H1 (cell line): ENCODE measurements around the gene LRBA. TPM values are rescaled to one million over a fixed set of nuclear protein-coding genes. Genes with fewer than 3 reads are reported as not detected.

Source experiments
- CTCF ChIA-PET: fragments of 300-600 bp; sonication (Branson Sonifier 250); formaldehyde crosslinking; loops from one replicate; lab custom pipeline; 2021; ENCODE audit not compliant: partially characterized antibody; lab: Charles Lee
- POLR2A ChIA-PET: fragments of 300-600 bp; sonication (Branson Sonifier 250); formaldehyde crosslinking; loops from one replicate; lab custom pipeline; 2021; ENCODE audit warnings: inconsistent platforms; ENCODE audit not compliant: partially characterized antibody; lab: Charles Lee
- DNase-seq, 2 experiments: peaks; one replicate each; pipeline versions ENCODE4 v3.0.0 to v3.0.0-alpha.2; 2010 to 2022; ENCODE audit warnings: low spot score in 2 of 2, low read depth in 1 of 2, mixed read lengths in 1 of 2
- FAIRE-seq: peaks from 2 replicates; lab custom pipeline; 2011; peaks lifted over from hg19 to GRCh38; lab: Jason Lieb, UNC
- H2AFZ ChIP-seq: 2 replicates; pipeline ENCODE4 v1.8.1; 2012; ENCODE audit warnings: low read length, inconsistent platforms
- H2AK5ac ChIP-seq: 2 replicates; pipeline ENCODE4 v1.6.1; 2013; ENCODE audit warnings: low read depth, low read length
- H2BK120ac ChIP-seq: replicated peaks from 2 replicates; pipeline ENCODE3; 2013; ENCODE audit warnings: low read depth, low read length, inconsistent platforms
- H2BK12ac ChIP-seq: 2 replicates; pipeline ENCODE4 v1.6.1; 2013; ENCODE audit warnings: low read depth, low read length
- H2BK15ac ChIP-seq: 2 replicates; pipeline ENCODE4 v1.6.1; 2013; ENCODE audit warnings: low read length
- H2BK20ac ChIP-seq: 2 replicates; pipeline ENCODE4 v1.6.1; 2013; ENCODE audit warnings: low read length
- H2BK5ac ChIP-seq: 2 replicates; pipeline ENCODE4 v1.6.1; 2013; ENCODE audit warnings: low read depth, low read length
- H3K14ac ChIP-seq: 2 replicates; pipeline ENCODE4 v1.6.1; 2013; ENCODE audit warnings: inconsistent platforms; ENCODE audit not compliant: insufficient read length
- H3K18ac ChIP-seq: 2 replicates; pipeline ENCODE4 v1.6.1; 2013; ENCODE audit warnings: low read length; ENCODE audit errors: extremely low read depth
- H3K23ac ChIP-seq: 2 replicates; pipeline ENCODE4 v1.6.1; 2013; ENCODE audit warnings: inconsistent platforms; ENCODE audit not compliant: insufficient read length
- H3K23me2 ChIP-seq: 2 replicates; pipeline ENCODE4 v1.6.1; 2013; ENCODE audit warnings: low read depth, low read length
- H3K27ac ChIP-seq: 2 replicates; pipeline ENCODE4 v1.6.1; 2011; ENCODE audit warnings: low read depth, low read length, inconsistent platforms
- H3K27me3 ChIP-seq, 4 experiments: replicated peaks in 1 of 4; 1 replicate in 1 of 4; 2 replicates in 3 of 4; pipeline versions ENCODE4 v1.6.1 to v1.8.1; 2011 to 2013; ENCODE audit warnings: low read length in 3 of 4, mild to moderate bottlenecking in 3 of 4, inconsistent platforms in 2 of 4, mixed read lengths in 2 of 4, moderate library complexity in 1 of 4; ENCODE audit not compliant: control insufficient read depth in 3 of 4, insufficient read depth in 3 of 4; ENCODE audit errors: extremely low read depth in 1 of 4
- H3K36me3 ChIP-seq, 4 experiments: 2 replicates each; pipeline versions ENCODE4 v1.6.1 to v1.8.1; 2011 to 2013; ENCODE audit warnings: mild to moderate bottlenecking in 4 of 4, low read length in 3 of 4, moderate library complexity in 2 of 4, control low read depth in 1 of 4, inconsistent platforms in 1 of 4; ENCODE audit not compliant: insufficient read depth in 4 of 4, control insufficient read depth in 2 of 4
- H3K4ac ChIP-seq: replicated peaks from 2 replicates; pipeline ENCODE3; 2013; ENCODE audit warnings: low read length, low read depth, mixed read lengths, inconsistent platforms; ENCODE audit not compliant: insufficient read length
- H3K4me1 ChIP-seq, 4 experiments: replicated peaks in 1 of 4; 1 replicate in 1 of 4; 2 replicates in 3 of 4; pipeline versions ENCODE4 v1.6.1 to v1.8.1; 2011 to 2013; ENCODE audit warnings: low read length in 3 of 4, inconsistent platforms in 2 of 4, mixed read lengths in 1 of 4; ENCODE audit not compliant: insufficient read depth in 4 of 4, control insufficient read depth in 3 of 4
- H3K4me2 ChIP-seq, 2 experiments: 2 replicates each; pipeline versions ENCODE4 v1.6.1 to v1.8.1; 2011 to 2013; ENCODE audit warnings: low read depth in 2 of 2, low read length in 2 of 2, control low read depth in 1 of 2, inconsistent platforms in 1 of 2, mild to moderate bottlenecking in 1 of 2; ENCODE audit not compliant: insufficient read depth in 1 of 2
- H3K4me3 ChIP-seq, 4 experiments: fragments of 200-600, 300-600 bp in 1 of 4; sonication (generic), shearing (Covaris generic), sonication (Bioruptor Twin) in 1 of 4; 2 replicates each; pipeline versions ENCODE4 v1.5.1 to v1.8.1; 2011 to 2016; ENCODE audit warnings: low read length in 4 of 4, low read depth in 3 of 4, control low read depth in 2 of 4, inconsistent platforms in 2 of 4, mild to moderate bottlenecking in 2 of 4, mixed read lengths in 1 of 4, moderate library complexity in 1 of 4; ENCODE audit not compliant: insufficient read depth in 2 of 4; ENCODE audit errors: extremely low read depth in 1 of 4
- H3K56ac ChIP-seq: replicated peaks from 2 replicates; pipeline ENCODE3; 2013; ENCODE audit warnings: low read depth, mild to moderate bottlenecking, mixed read lengths, low read length, inconsistent platforms; ENCODE audit not compliant: insufficient read length
- H3K79me1 ChIP-seq: 2 replicates; pipeline ENCODE4 v1.6.1; 2013; ENCODE audit warnings: low read depth, low read length, control low read depth
- H3K79me2 ChIP-seq, 2 experiments: 2 replicates each; pipeline versions ENCODE4 v1.6.1 to v1.8.1; 2012 to 2013; ENCODE audit warnings: low read length in 2 of 2, mild to moderate bottlenecking in 2 of 2, inconsistent platforms in 1 of 2; ENCODE audit not compliant: insufficient read depth in 2 of 2, control insufficient read depth in 1 of 2
- H3K9ac ChIP-seq, 4 experiments: replicated peaks in 1 of 4; 1 replicate in 1 of 4; 2 replicates in 3 of 4; pipeline versions ENCODE4 v1.6.1 to v1.8.1; 2011 to 2013; ENCODE audit warnings: low read depth in 3 of 4, low read length in 3 of 4, control low read depth in 2 of 4, mild to moderate bottlenecking in 2 of 4, moderate library complexity in 2 of 4, inconsistent platforms in 1 of 4; ENCODE audit errors: extremely low read depth in 1 of 4
- H3K9me3 ChIP-seq, 2 experiments: 2 replicates each; pipeline versions ENCODE4 v1.6.1 to v1.8.1; 2012 to 2013; ENCODE audit warnings: mild to moderate bottlenecking in 2 of 2, moderate library complexity in 2 of 2, control low read depth in 1 of 2, inconsistent platforms in 1 of 2, low read depth in 1 of 2, low read length in 1 of 2, mixed read lengths in 1 of 2; ENCODE audit not compliant: insufficient read depth in 2 of 2
- H4K20me1 ChIP-seq, 2 experiments: replicated peaks in 1 of 2; 2 replicates each; pipeline versions ENCODE3 to v1.8.1; 2011 to 2013; ENCODE audit warnings: inconsistent platforms in 2 of 2, low read length in 2 of 2, mild to moderate bottlenecking in 1 of 2; ENCODE audit not compliant: insufficient read depth in 2 of 2, control insufficient read depth in 1 of 2
- H4K5ac ChIP-seq: 2 replicates; pipeline ENCODE4 v1.6.1; 2013; ENCODE audit warnings: low read length, low read depth, mixed read lengths, inconsistent platforms; ENCODE audit not compliant: insufficient read length
- H4K8ac ChIP-seq: 2 replicates; pipeline ENCODE4 v1.8.0; 2013; ENCODE audit warnings: mild to moderate bottlenecking, moderate library complexity, low read length, inconsistent platforms; ENCODE audit not compliant: insufficient read depth; ENCODE audit errors: extremely low read depth
- H4K91ac ChIP-seq: replicated peaks from 2 replicates; pipeline ENCODE3; 2013; ENCODE audit warnings: low read length, mixed read lengths, inconsistent platforms; ENCODE audit not compliant: insufficient read length
- ASH2L ChIP-seq: fragments of 200-600, 300-600 bp; sonication (generic); IDR thresholded peaks from one replicate; pipeline ENCODE4 v1.7.1; 2017; ENCODE audit warnings: low read length
- BACH1 ChIP-seq: IDR thresholded peaks from 2 replicates; pipeline ENCODE4 v1.6.1; 2012; ENCODE audit warnings: low read length, improper control_type of control experiment
- CBX5 ChIP-seq: fragments of 300-800, 300-1000 bp; sonication (generic); IDR thresholded peaks from 2 replicates; pipeline ENCODE4 v1.7.1; 2016; ENCODE audit warnings: antibody characterized with exemption, low read length, low read depth
- CEBPB ChIP-seq: IDR thresholded peaks from 2 replicates; pipeline ENCODE4 v1.6.1; 2012; ENCODE audit warnings: low read depth, low read length
- EZH2 ChIP-seq: fragments of 200-600 bp; sonication (generic); IDR thresholded peaks from 2 replicates; pipeline ENCODE4 v1.7.1; 2012; ENCODE audit warnings: low read depth, mild to moderate bottlenecking, moderate library complexity, low read length, inconsistent platforms; ENCODE audit not compliant: severe bottlenecking
- GTF2F1 ChIP-seq: IDR thresholded peaks from 2 replicates; pipeline ENCODE4 v1.6.1; 2012; ENCODE audit warnings: low read depth, low read length, improper control_type of control experiment, borderline replicate concordance
- HDAC6 ChIP-seq: IDR thresholded peaks from one replicate; pipeline ENCODE4 v1.7.1; 2012; ENCODE audit warnings: low read depth, mild to moderate bottlenecking, inconsistent platforms, low read length, moderate library complexity
- JUND ChIP-seq: IDR thresholded peaks from 2 replicates; pipeline ENCODE4 v1.6.1; 2011; ENCODE audit warnings: mild to moderate bottlenecking, improper control_type of control experiment, low read length
- KDM4A ChIP-seq: IDR thresholded peaks from one replicate; pipeline ENCODE4 v1.7.1; 2012; ENCODE audit warnings: low read depth, mild to moderate bottlenecking, moderate library complexity, low read length, inconsistent platforms; ENCODE audit not compliant: severe bottlenecking
- POLR2AphosphoS5 ChIP-seq: IDR thresholded peaks from 2 replicates; pipeline ENCODE4 v1.6.1; 2011; ENCODE audit warnings: low read depth, low read length
- RBBP5 ChIP-seq: IDR thresholded peaks from 2 replicates; pipeline ENCODE4 v1.7.1; 2012; ENCODE audit warnings: low read depth, mild to moderate bottlenecking, inconsistent platforms, low read length, moderate library complexity, borderline replicate concordance
- SP2 ChIP-seq: IDR thresholded peaks from 2 replicates; pipeline ENCODE4 v1.6.1; 2012; ENCODE audit warnings: mild to moderate bottlenecking, low read length, inconsistent platforms
- TAF7 ChIP-seq: optimal IDR thresholded peaks from 2 replicates; pipeline ENCODE3; 2011; ENCODE audit warnings: low read depth, mild to moderate bottlenecking, inconsistent platforms, low read length, moderate library complexity, borderline replicate concordance
- USF2 ChIP-seq: IDR thresholded peaks from 2 replicates; pipeline ENCODE4 v1.6.1; 2011; ENCODE audit warnings: low read length, improper control_type of control experiment
- WGBS, 2 experiments: shearing (Covaris generic) in 1 of 2; methylation state at CpG; one replicate each; pipeline versions ENCODE4 v1.1.6 to v1.1.7; 2013 to 2015; ENCODE audit warnings: low lambda C conversion rate in 2 of 2, mixed read lengths in 2 of 2, inconsistent platforms in 1 of 2, low coverage in 1 of 2, missing lambda C conversion rate in 1 of 2; ENCODE audit not compliant: insufficient replicate concordance in 2 of 2, insufficient coverage in 1 of 2, insufficient read length in 1 of 2; ENCODE audit errors: extremely low coverage in 1 of 2, missing lambda C conversion rate in 1 of 2; 5-methylcytosine and 5-hydroxymethylcytosine counted together
- polyA plus RNA-seq, 7 experiments: library from polyadenylated mRNA; depleted of rRNA in 3 of 7; stranded (reverse) in 5 of 7; unstranded in 2 of 7; fragments of >200 nt in 5 of 7; fragments of 200-250 nt in 2 of 7; gene quantifications; 1 replicate in 5 of 7; 2 replicates in 1 of 7; 4 replicates in 1 of 7; pipeline versions ENCODE4 v1.2.1 to v1.2.3, GENCODE V29; 2011 to 2013; ENCODE audit warnings: missing spikeins in 2 of 7, mixed read lengths in 2 of 7
- total RNA-seq: library from RNA; stranded (reverse); fragmentation: NEBNext Ultra II Directional; extraction: Animal tissue kit (Norgen Biotek cat#: 25700); gene quantifications from 2 replicates; pipeline ENCODE4 v1.2.1, GENCODE V29; 2021

Gene LRBA
- total and polyA plus RNA-seq, 2 of the 8 experiments (the other 6 are each of a cell fraction or from before 2014, with no cell fraction given): 54.6 to 83.2 TPM

DNA sequence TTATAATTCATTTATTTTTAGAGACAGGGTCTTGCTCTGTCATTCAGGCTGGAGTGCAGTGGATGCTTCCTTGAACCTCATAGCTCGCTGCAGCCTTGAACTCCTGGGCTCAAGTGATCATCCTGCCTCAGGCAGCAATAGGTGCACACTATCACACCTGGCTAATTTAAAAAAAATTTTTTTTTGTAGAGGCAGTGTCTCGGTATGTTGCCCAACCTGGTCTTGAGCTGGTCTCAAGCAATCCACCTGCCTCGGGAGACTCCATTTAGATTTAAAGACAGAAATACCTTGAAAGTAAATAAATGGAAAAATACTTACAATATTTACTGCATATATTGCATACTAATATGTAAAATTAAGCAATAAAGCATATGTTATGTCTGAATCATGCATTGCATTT is 473.4 kb downstream of the LRBA start:
- FAIRE-seq (no peak), DNase-seq (no peak)
- peaks cover 0 to 17% (median 4%) of the 10 kb centered on the region in 4 experiments; a peak in 4 of 7 replicates for H3K4me1 ChIP-seq
- no peak overlapping the region for H4K8ac ChIP-seq
- no peak overlapping the region for H3K9ac ChIP-seq
- H3K4me2 ChIP-seq: no peak overlapping the region
- H3K27me3 ChIP-seq: no peaks in the 10 kb centered on the region
- H3K18ac ChIP-seq: no peak overlapping the region
- no peak overlapping the region for H2BK15ac ChIP-seq
- H2BK5ac ChIP-seq: no peak overlapping the region
- H2AFZ ChIP-seq: no peak overlapping the region
- CTCF ChIA-PET: interaction anchor here (1.0 to 2.4 kb wide), 3 partner anchors 9 to 326 kb away, joined by 3 to 7 read pairs (median 6); no protein-coding TSS in a partner anchor
- no peak overlapping the region for H3K23ac ChIP-seq
- H3K4ac ChIP-seq: no peak overlapping the region
- H2BK120ac ChIP-seq: no peak overlapping the region
- H2BK20ac ChIP-seq: no peak overlapping the region
- POLR2A ChIA-PET: interaction anchor here (1.0 kb wide), 1 partner anchor 17 kb away, joined by 3 read pairs; no protein-coding TSS in a partner anchor
- no peak overlapping the region for H2BK12ac ChIP-seq
- no peak overlapping the region for H3K27ac ChIP-seq
- no peak overlapping the region for H3K14ac ChIP-seq
- H4K91ac ChIP-seq: no peak overlapping the region
- no peaks in the 10 kb centered on the region for H3K36me3 ChIP-seq
- H4K5ac ChIP-seq: no peak overlapping the region
- peaks cover 0 to 1% of the 10 kb centered on the region in 2 experiments for H4K20me1 ChIP-seq
- no peaks in the 10 kb centered on the region for H3K79me2 ChIP-seq
- H3K79me1 ChIP-seq: no peaks in the 10 kb centered on the region
- no peak overlapping the region for H3K56ac ChIP-seq
- no peak overlapping the region for H3K4me3 ChIP-seq
- 74% methylated on average over 3 of the region's 3 CpGs; no CpG with 5 or more reads in 1 of the 2 experiments for whole genome bisulfite sequencing, 2 experiments
- no peak overlapping the region for H2AK5ac ChIP-seq
- no peaks in the 10 kb centered on the region for H3K9me3 ChIP-seq
- no peaks in the 10 kb centered on the region for H3K23me2 ChIP-seq
- TF ChIP-seq JUND (no peak), USF2 (no peak), BACH1 (no peak), CBX5 (no peak), ASH2L (no peak), GTF2F1 (no peak), EZH2 (no peak), HDAC6 (no peak), SP2 (no peak), CEBPB (no peak), RBBP5 (no peak), POLR2AphosphoS5 (no peak), KDM4A (no peak), TAF7 (no peak)
